AG10803 (cell line): ENCODE data around the gene AVEN.

Source experiments
- DNase-seq: peaks from one replicate; pipeline ENCODE4 v3.0.0; 2010; ENCODE audit warnings: low read depth
- H3K4me3 ChIP-seq: 2 replicates; pipeline ENCODE4 v1.5.1; 2011; ENCODE audit warnings: mild to moderate bottlenecking, low read length, control low read depth
- CTCF ChIP-seq: conservative IDR thresholded peaks from 2 replicates; pipeline ENCODE4 v1.5.1; 2011; ENCODE audit warnings: mild to moderate bottlenecking, low read length, control low read depth, inconsistent platforms

Gene AVEN

GRCh38 chr15:33857726-33858125 is 181.3 kb downstream of the AVEN start:
- TF ChIP-seq CTCF, result no peak
- no peak overlapping the region for H3K4me3 ChIP-seq
- DNase-seq, result no peak

- peak; percentile 60 for DNase-seq
- no peak for TF ChIP-seq CTCF
- H3K4me3 ChIP-seq, result no peak overlapping the region
Measured at GRCh38 chr15:33852570-33852969, 186.4 kb downstream of the AVEN start.

DNA sequence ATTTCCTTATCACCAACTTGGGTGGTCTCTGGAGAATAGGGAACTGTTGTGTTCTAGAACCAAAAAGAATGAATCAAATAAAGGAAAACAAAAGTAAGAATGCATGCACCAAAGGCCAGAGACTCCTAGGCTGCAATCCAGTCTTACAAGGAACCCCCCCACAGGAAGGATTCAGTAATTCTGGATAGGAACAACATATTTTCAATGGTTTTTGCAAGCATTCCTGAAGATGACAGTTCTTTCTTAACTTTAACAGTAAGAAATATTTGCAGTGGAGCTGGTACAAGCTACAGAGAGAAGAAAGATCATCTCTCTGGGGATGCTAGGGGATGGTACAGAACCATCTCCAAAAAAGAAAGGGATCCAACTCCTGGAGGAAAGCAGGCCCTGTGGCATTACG is 186.9 kb downstream of the AVEN start:
- no peak overlapping the region for H3K4me3 ChIP-seq
- no peak for TF ChIP-seq CTCF
- DNase-seq, result peak; percentile 43

GRCh38 chr15:33851079-33851478 is 187.9 kb downstream of the AVEN start:
- TF ChIP-seq CTCF, result no peak
- DNase-seq, result no peak
- H3K4me3 ChIP-seq, result no peak overlapping the region

GRCh38 chr15:33848011-33848410 is 191.0 kb downstream of the AVEN start:
- no peak for TF ChIP-seq CTCF
- no peak for DNase-seq
- no peak overlapping the region for H3K4me3 ChIP-seq

DNA sequence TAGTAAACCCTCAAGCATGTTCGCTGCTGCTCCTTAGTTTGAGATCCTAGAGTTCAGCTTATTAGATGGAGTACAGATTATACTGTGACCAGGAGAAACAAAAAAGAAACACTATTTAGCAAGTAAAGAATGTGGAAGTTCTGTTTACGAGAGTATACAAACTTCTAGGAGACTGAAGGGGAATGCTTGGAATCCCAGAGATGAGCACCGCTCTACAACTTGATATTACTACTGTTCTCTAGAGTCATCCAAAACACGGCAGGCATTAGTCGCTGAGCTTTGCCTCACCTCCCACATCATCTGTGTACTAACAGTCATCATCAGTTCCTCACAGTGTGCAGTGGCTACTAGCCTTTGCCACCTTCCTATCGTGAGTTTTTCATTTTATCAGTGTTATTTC is 192.1 kb downstream of the AVEN start:
- no peak for DNase-seq
- TF ChIP-seq CTCF, result no peak
- no peak overlapping the region for H3K4me3 ChIP-seq

GRCh38 chr15:33846142-33846541 is 192.9 kb downstream of the AVEN start:
- no peak for DNase-seq
- H3K4me3 ChIP-seq, result no peak overlapping the region
- TF ChIP-seq CTCF, result no peak
